HG03558 (cell line): ENCODE data around the gene AGPAT3.

Experiments used
- ATAC-seq: cut with Tn5 transposase; IDR thresholded peaks from one replicate; pipeline ENCODE4 v1.9.1; 2021; ENCODE audit warnings: moderate number of reproducible peaks; ENCODE audit not compliant: unreplicated experiment; ENCODE audit errors: extremely low read depth

AGPAT3 gene

DNA sequence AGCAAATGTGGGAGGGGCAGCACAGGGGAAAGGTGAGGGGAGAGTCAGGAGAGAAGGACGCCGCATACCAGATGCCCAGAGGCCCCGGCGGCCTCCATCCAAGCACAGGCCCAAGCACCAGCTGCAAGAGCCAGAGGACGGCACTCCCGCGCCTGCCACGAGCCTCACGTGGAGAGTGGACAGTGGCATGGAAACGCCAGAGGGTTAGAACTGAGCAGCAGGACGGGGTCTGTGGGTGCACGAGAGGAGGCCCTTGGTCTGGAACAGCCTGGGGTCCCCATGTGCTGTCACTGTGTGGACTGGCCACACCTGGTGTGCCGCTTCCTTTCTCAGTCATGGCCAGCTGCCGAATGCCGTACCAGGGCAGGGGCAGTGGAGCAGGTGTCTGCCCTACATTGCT lies 68.7 kb downstream of the AGPAT3 start:
- ATAC-seq, result no peak

DNA sequence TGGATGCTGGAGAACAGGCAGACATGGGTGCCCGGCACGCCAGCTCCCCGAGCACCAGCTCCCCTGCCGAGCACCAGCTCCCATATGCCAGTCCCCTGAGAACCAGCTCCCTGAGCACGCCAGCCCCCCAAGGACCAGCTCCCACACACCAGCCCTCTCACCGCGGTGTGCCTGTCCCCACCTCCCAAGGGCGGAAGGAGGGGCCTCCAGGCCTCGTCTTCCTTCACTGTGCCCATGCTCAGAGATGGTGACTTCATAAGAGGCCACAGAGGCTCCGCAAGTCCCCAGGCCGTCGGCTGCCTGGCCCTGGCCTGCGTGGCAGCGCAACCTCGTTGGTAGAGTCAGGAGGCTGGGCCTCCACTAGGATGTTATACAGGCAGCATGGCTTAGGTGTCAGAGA lies 69.1 kb downstream of the AGPAT3 start:
- no peak for ATAC-seq

DNA sequence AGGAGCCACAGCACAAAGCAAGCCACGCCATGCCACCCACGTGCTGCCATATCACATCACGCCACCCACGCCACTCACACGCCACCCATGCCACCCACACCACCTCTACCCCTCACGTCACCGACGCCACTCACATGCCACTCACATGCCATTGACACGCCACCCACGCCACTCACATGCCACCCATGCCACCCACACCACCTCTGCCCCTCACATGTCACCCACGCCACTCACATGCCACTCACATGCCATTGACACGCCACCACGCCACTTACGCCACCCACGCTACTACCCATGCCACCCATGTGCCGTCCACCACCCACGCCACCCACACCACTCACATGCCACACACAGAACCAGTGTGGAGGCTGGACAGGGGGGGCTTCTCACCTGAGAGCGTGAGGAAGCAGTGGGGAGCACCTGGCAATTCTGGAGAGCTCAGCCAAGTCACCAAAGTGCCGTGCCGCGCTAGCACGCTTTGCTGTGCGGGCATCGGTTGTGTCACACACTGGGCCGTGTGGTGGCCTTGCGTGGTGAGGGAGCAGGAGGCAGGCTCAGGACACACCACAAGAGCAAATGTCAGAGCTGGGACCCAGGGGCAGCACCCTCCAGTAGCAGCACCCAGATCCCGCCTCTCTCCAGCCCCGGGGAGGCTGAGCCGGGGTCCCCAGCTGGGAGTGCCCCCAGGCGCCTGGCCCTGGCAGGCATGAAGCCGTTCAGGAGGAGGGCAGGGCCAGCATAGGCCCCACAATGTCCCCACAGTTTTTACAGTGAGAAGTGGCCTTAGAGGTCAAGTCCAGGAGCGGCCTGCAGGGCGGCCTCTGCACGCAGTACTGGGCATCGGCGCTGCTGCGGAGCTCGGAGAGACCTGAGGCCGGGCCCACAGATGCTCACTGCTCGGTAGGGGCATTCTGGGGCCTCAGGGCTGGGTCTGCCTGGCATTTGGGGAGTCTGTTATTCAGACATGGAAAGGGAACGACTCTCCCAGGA lies 70.0 kb downstream of the AGPAT3 start:
- ATAC-seq, result no peak

DNA sequence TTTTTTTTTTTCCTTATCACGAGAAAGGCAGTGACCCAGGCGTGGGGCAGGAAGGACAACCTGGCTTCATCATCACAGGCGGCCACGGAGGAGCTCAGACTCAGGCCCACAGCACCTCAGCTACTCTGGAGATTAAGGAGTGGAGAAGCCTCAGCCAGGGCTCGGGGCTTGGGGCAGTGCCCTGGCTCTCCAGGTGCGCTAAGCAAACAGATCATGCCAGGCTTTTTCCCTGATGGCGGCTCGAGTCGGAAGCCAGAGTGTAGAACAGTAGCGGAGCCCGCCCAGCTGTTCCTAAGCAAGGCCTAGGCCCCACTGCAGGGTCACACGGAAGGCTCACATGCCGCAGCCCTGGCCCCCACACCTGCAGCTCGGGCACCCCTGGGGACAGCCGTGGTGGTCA lies 70.7 kb downstream of the AGPAT3 start:
- ATAC-seq, result no peak

DNA sequence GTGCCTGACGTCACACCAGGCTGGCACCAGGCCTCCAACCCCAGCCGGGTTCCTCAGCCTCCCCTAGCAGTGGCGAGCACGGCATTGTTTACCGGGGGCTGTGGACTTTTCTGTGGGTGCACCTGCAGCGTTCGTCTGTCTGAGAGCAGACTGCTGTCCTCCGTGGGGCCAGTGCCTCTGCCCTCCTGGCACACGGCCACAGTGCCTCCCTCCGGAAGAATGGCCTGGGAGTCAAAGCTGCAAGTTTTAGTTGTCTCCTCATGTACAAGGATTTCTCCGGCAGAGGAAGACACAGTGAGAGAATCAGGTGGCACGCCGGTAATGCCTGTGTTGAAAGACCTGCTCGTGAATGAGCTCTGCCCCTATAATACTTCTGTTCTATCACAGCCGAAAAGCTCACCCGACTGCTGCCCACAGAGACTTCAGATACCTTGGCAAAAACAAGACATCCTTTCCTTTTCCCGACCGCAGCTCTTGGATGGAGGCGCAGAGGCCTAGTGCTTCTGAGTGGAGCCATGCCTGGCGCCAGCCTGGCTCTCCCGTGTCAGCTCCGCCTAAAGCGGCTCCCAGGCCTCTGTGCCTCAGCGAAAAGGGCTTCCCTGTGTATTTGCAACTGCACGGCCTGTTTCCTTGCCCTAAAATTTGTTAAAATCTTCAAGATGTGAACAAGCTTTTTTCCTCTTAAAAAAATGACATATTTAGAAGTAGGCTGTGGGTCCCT lies 71.4 kb downstream of the AGPAT3 start:
- no peak for ATAC-seq

DNA sequence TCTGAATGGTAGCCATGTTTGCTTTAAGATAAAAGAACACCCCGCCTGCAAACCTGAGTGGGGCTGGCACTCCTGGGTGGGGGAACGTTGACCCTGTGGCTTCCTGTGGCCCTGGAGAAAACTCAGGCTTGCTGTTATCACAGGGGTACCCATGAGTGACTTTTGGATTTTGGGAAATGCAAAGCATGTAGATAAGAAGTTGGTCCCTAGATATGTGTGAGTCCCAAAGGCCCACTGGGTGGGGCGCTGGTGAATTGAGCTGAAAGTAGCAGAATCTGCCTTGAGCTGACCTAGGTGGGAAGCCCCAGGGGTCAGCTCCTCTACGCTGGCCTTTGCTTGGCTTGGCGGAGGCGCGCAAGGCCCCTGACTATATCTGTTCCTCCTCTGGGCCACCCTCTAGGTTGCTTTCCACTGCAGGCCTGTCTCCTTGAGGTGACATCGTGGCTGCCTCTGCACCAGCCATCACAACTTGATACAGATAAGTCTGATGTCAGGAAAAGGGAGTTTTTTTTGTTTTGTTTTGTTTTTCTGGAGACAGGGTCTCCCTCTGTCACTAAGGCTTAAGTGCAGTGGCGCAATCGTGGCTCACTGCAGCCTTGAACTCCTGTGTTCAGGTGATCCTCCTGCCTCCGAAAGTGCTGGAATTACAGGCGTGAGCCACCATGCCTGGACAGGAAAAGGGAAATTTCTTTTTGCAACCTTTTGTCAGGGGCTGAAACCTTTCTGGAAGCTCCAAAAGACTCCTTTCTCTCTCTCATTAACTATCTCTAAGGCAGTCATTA lies 72.2 kb downstream of the AGPAT3 start:
- no peak for ATAC-seq

DNA sequence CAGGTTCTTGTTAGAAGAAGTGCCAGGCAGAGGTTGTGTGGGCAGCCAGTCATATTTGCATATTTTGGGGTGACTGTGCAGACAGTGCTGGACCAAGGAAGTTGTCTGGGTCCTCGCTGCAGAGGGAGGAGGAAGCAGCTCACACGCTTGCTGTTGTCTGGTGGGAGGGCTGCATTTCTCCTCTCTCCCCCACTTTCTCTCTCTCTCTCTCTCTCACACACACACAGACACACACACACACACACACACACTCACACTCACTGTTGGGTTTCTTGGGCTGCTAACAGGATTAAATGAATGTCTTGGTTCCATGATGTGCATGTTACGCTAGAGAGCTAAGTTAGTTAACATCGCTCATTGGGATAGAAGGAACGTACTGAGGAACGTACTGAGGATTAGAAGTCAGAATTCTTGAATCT lies 72.9 kb downstream of the AGPAT3 start:
- no peak for ATAC-seq

DNA sequence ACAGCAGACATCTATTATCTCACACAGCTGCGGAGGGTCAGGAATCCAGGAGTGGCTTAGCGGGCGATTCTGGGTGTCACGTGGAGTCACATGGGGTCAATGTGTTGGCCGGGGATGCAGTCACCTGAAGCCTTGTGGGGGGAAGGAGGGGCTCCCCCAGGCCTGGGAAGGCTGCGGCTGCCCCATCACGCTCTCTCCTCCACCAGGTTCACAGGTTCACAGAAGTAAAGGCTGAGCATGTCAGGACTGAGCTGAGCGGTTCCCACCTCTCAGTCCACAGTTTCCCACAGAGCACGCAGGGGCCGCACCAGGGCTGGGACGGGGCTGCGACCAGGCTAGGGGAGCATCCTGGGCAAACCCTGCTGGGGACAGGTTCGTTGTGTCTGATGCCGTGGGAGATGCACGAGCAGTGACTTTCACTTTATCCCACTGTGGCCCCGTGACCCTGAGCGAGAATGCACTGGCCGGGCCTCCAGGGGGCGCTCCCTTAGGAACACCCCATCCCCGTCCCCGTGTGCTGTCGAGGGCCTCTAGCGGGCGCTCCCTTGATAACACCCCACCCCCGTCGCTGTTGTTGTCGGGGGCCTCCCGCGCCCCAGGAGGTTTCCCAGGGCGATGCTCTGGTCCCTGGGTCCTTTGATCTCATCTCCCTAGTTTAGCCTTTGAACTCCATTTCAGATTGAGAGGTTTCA lies 73.9 kb downstream of the AGPAT3 start:
- ATAC-seq, result no peak

DNA sequence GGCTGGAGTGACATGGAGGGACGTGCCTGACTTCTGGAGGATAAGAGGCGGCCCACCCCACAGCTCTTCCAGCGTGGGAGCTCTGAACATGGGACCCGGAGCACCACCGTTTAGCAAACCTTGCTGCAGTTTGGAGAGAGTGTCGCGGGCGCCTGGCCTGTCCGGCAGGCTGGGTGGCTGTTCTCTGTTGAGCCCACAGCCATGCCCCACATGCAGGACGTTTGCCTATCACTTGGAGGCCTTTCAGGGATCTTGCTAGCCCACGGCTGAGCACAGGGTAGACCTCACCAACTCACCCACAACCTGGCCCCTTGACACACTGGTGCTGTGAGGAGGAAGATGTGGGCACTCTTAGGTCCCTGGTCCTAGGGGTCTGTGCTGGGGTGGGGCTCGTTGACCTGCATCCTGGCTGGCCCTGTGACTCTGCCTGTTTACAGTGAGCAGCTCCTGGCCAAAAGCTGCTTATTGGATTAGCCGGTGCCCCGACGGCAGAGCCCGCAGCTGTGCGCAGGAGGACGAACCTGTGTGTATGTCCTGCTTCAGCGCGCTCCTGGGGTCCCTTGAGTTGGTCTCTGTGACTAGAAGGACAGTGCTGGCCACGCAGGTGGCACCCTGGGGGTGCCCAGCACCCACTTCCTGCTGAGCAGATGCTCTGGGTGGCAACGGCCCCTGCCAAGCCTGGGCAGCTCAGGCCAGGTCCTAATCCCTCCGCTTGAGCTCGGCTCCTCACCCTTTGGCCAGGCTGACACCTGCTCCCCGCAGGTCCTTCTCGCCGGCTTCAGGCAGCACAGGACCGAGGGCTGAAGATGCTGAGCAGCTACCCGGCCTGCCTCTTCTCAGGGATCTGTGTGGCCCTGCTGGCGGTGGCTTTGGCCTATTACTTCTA lies 74.7 kb downstream of the AGPAT3 start:
- no peak for ATAC-seq

DNA sequence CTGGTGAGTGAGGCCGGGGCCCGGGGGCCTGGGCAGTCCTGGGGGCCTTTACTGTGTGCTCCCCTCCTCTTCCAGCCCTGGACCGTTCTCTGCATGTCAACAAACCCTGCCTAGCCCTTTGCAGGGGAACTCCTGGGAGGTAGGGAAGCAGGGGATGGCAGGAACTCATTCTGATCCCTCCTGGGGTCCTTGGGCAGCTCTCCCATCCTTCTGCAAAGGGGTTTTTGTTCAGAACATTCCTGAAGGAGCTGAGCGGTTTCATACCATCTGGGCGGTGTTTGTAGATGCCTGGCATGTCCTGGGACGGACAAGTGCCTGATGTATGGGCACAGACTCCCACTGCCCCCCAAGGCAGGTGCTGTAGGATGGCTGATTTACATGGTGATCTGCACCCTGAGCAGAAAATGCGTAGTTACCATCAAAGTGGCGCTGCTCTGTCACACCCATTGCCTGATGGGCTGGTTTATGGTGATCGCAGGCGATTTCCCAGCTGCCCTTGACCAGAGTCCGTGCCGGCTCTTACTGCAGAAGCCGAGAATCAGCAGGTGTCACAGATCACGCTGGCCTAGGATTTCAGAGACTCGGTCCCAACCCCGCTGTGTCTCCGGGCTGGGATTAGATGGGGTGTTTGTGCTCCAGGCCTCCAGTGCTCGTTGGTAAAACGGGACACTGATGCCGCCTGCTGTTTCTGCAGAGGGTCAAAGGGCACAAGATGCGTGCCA lies 75.5 kb downstream of the AGPAT3 start:
- ATAC-seq, result no peak

DNA sequence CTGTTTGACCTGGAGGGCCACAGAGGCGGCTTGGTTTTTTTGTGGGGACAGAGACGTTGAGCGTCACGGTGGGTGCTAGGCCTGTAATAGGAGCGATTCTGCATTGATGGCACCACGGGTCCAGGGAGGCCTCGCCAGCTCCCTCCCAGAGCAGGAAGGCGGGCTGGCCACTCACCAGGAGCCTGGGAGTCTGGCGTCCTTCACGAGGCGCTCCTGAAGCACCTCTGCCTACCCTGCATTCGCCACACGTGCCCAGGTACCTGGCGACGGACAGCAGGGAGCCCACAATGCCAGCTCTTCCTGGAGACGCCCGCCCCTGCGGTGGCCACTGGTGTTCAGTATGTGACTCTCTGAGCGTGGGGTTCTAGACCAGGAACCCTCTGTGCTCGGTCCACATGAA lies 77.2 kb downstream of the AGPAT3 start:
- ATAC-seq, result no peak

DNA sequence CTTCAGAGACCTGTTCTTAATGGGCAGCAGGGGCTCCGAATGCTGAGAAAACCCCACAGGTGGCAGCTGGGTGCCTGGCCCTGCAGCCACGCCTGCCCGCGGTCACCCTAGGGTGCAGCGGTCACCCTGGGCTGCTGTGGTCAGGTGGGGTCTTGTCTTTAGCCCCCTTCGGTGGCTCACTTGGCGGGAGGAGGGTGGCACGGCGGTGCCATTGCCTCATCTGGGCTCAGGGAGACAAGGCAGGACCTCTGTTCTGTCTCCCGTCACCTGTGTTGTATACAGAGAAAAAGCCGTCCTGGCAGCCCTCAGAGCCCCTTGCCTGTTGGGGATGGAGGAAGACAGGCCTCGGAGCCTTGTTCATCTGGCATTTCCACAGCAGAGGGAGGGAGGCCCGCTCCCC lies 77.6 kb downstream of the AGPAT3 start:
- no peak for ATAC-seq

DNA sequence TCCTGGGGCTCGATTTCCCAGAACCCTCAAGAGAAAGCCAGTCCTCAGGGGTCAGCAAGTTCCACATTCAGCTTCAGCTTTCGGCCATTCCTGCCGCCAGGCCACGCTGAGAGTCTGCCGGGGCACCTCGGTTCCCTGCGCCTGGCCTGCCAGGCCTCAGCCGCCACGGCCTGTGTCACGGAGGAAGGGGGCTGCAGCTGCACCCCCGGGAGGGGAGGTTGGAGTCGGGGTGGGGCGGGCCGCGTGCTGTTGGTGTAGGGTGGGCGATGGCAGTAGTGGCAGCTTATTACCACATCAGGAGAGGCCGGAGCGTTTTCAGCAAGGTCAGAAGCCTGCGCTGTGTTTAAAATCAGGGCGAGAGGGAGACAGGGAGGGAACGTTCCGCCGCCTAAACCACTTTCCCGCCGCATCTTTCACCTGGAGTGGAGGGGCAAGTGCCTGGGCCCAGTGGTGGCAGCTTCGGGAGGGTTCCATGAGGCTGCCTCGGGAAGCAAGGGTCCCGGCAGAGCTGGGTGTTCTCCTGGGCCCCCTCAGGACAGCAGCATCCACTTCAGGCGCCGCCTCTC lies 78.6 kb downstream of the AGPAT3 start:
- ATAC-seq, result no peak

DNA sequence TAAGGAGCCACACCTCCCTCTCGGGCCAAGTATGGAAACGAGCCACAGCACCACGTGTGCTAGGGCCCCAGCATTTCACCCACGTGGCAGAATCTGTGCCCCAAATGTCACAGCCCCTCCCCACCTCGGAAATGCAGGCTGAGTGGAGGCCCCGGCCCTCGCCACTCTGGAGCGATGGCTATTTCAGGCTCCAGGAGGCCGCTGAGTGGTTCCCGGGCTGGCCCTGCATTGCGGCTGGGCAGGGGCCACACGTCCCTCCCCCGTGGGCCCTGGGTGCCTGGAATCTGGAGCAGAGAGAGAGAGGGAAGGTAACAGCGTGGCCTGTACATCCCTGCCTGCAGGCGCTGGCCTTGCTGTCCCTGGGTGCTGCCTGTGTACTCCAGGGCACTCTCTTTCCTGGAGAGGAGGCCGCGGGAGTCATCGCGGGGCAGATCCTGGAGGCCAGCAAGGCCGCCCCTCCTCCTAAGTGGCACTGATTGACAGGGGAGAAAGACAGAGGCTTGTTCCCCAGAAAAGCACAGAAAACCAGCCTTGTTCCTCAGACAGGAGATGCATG lies 79.1 kb downstream of the AGPAT3 start:
- no peak for ATAC-seq

DNA sequence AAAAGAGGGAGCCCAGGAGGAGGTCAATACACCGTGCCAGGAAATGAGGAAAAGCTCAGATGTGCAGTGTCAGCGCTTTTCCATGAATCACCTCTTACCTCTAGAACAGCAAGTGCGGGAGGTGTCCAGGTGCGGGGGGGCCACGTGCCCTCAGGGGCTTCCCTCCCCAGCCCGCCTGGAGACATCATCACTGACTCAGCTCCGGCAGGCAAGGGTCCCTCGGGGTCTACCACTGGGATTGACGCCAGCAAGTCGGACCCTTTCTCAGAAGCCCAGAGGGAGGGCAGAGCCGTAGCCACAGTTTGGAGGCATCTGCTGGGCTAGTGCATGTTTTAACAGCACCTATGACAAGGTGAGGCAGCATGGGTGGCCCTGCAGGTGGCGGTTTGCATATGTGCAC lies 79.7 kb downstream of the AGPAT3 start:
- ATAC-seq, result no peak

DNA sequence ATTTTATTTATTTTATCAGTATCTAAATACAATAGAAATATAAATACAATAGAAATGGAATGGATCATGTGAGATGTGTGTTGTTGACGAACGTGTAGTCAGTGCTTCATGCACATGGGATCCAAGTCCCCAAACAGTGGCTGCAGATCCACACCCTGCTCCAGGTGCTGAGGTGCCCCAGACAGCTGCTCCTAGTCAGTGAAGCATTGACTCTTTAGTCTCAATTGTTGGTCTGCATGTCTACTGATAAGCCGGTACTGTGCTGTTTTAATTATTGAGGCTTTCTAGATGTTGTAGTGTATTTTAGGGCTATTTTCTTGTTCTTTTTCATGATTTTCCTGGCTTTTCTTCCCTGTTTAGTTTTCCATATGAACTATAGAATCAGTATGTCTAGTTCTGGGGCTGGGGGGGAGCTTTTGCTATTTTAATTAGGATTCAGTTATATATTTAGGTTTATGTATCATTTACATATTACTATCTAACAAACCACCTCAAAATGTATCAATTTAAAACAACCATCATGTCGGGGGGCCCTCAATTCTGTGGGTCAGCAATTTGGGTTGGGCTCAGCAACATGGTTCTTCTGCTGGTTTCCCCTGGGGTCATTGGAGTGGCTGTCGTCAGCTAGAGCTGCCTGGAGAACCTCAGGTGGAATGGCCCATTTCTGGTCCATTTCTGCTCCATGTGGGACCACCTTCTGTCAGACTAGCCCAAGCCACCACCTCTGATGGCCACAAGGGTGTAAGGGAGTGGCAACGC lies 83.9 kb downstream of the AGPAT3 start:
- no peak for ATAC-seq

DNA sequence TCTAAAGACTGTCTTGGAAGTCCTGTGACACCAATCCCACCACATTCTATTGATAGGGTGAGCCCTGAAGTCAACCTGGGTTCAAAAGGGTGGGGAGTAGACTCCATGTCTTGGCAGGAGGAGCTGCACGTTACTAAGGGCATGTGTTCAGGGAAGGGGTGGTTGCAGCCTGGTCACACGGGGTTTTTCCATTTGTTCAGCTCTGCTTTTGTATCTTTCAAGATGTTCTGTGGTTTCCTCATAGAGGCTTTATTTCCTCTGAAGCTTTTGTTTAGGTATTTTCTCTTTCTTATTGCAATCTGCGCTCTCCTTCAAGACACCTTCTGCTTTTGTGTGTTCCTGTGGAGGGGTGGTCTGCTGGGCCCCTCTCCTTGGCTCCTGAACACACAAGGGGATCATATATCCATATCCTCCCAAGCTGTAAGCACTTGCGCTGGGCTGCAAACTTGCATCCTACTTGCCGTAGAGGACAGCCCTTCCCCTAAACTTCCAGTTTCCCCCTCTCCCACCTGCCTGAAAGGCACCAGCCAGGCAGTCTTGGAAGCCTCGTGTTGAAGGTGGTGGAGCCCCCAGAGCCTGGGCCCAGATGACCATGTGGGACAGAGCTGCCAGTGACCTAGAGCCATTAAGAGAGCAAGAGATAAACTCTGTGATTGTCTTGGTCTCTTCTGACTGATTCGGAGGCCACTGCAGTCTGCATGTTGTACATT lies 84.6 kb downstream of the AGPAT3 start:
- ATAC-seq, result no peak
